Glutamatergic neuron (in vitro differentiated cells): ENCODE measurements around the gene NTRK3. TPM values are rescaled to one million over a fixed set of nuclear protein-coding genes. Genes with fewer than 3 reads are reported as not detected.

Experiments used
- DNase-seq: peaks from one replicate; pipeline ENCODE4 v3.0.0; 2022
- H3K27ac Mint-ChIP-seq: one replicate; pipeline ENCODE4 v1.8.0; 2020; ENCODE audit warnings: mild to moderate bottlenecking, mixed read lengths, inconsistent platforms; ENCODE audit not compliant: unreplicated experiment
- H3K27me3 Mint-ChIP-seq: one replicate; pipeline ENCODE4 v1.8.0; 2020; ENCODE audit warnings: mild to moderate bottlenecking, moderate library complexity, mixed read lengths, inconsistent platforms; ENCODE audit not compliant: unreplicated experiment
- H3K36me3 Mint-ChIP-seq: one replicate; pipeline ENCODE4 v1.8.0; 2020; ENCODE audit warnings: mild to moderate bottlenecking, mixed read lengths, inconsistent platforms; ENCODE audit not compliant: unreplicated experiment
- H3K4me1 Mint-ChIP-seq: one replicate; pipeline ENCODE4 v1.8.0; 2020; ENCODE audit warnings: mild to moderate bottlenecking, low read depth, mixed read lengths, inconsistent platforms; ENCODE audit not compliant: unreplicated experiment
- H3K4me3 Mint-ChIP-seq: one replicate; pipeline ENCODE4 v1.8.0; 2020; ENCODE audit warnings: mild to moderate bottlenecking, mixed read lengths, inconsistent platforms; ENCODE audit not compliant: unreplicated experiment
- H3K9me3 Mint-ChIP-seq: one replicate; pipeline ENCODE4 v1.8.0; 2020; ENCODE audit warnings: mild to moderate bottlenecking, moderate library complexity, mixed read lengths, inconsistent platforms; ENCODE audit not compliant: unreplicated experiment
- long read RNA-seq: library from polyadenylated mRNA; unstranded; transcript quantifications from one replicate; pipeline ENCODE4 v2.0.0, GENCODE V29; 2020; ENCODE audit not compliant: unreplicated experiment
- total RNA-seq: library from RNA; stranded (reverse); fragmentation: NEBNext Ultra II Directional; extraction: Animal tissue kit (Norgen Biotek cat#: 25700); gene quantifications from one replicate; pipeline ENCODE4 v1.2.1, GENCODE V29; 2021; ENCODE audit not compliant: unreplicated experiment
- TF ChIP-seq, protein P1 (sequence below): fragments of 200-600 bp; sonication (generic); IDR thresholded peaks from one replicate; pipeline ENCODE4 v1.5.0; 2021; ENCODE audit not compliant: partially characterized antibody, unreplicated experiment

NTRK3 gene
- total RNA-seq, result 9.5 TPM
- long read RNA-seq, partial matches to known transcripts, result 1 of 1 reads
- long read RNA-seq, other reads (novel, unspliced or antisense), result 0 of 1 reads

DNA sequence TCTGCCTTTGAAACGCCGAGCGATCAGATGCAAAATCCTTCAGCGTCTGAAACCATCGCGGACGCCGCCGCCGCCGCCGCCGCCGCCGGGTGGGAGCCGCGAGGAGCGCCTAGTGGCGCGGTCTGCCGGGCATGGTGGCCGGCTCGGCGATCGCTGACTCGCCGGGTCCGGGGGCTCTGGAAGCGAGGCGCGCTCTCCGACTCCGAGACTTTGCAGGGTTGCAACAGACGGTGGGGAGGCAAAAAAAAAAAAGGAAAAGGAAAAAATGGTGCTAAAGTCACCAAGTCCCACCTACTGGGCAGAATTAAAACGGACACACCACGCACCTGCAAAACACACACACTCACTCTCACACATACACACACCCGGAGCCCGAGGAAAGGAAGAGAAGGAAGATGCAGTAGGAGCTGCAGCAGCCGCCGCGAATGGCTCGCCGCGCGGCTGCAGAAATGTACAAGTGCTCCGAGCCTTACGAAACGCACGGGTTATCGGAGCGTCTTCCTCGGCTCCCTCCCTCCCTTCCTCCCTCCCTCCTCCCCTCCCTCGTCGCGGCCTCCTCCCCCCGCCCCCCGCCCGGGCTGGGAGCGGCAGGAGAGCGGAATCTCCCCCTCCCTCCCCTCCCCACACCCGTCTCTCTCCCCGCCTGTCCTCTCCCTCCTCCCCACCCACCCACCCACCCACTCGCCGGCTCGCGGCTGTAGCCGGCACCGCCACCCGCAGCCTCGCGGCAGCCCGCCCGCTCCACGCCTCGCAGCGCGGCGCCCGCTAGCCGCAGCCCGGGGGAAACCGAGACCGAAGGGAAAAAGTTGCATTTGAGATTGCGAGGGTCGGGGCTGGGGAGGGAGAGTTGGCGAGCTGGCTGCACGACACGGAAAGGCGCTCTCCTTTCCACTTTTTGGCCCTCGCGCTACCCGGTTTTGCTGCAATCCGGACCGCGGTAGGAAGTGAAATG lies at the start of gene NTRK3:
Gene NTRK3 (minus strand): TSS at position 461 of the 952 bp plus-strand sequence. CDS start 586 bp downstream, outside the sequence.
- peaks cover 16% of the 10 kb centered on the region for H3K9me3 Mint-ChIP-seq
- H3K27me3 Mint-ChIP-seq, result peaks cover 24% of the 10 kb centered on the region
- TF ChIP-seq, protein P1, sequence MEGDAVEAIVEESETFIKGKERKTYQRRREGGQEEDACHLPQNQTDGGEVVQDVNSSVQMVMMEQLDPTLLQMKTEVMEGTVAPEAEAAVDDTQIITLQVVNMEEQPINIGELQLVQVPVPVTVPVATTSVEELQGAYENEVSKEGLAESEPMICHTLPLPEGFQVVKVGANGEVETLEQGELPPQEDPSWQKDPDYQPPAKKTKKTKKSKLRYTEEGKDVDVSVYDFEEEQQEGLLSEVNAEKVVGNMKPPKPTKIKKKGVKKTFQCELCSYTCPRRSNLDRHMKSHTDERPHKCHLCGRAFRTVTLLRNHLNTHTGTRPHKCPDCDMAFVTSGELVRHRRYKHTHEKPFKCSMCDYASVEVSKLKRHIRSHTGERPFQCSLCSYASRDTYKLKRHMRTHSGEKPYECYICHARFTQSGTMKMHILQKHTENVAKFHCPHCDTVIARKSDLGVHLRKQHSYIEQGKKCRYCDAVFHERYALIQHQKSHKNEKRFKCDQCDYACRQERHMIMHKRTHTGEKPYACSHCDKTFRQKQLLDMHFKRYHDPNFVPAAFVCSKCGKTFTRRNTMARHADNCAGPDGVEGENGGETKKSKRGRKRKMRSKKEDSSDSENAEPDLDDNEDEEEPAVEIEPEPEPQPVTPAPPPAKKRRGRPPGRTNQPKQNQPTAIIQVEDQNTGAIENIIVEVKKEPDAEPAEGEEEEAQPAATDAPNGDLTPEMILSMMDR, result peak; percentile 17
- H3K27ac Mint-ChIP-seq, result peak within 1 kb of the TSS; percentile 45
- peak; percentile 71 for DNase-seq
- H3K4me1 Mint-ChIP-seq, result peaks cover 2% of the 10 kb centered on the region
- H3K4me3 Mint-ChIP-seq, result peak within 1 kb of the TSS; percentile 97
- no peaks in the 10 kb centered on the region for H3K36me3 Mint-ChIP-seq

DNA sequence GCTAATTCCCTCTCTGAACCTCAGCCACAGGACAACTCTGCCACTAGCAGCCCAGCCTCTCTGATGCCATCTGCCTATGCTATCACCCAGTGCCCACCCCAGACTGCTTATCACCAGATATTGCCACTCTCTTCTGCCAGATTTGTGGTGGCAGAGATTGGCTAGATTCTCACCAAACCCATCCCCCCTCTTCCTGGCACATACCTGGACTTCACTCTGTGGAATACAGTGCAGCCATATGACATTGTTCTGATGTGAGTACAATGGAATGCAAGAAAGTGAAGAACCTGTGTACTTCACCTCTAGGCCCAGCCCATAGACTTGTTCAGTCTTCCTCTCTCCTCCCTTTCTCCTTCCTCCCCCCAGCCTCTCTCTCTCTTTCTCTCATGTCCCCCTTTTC lies 46.9 kb upstream of the NTRK3 start:
- DNase-seq, result no peak
- Mint-ChIP-seq H3K4me1 (peaks cover 27% of the 10 kb centered on the region), H3K27ac (no peak overlapping the region), H3K4me3 (no peak overlapping the region), H3K36me3 (no peaks in the 10 kb centered on the region), H3K27me3 (peaks cover 4% of the 10 kb centered on the region), H3K9me3 (no peaks in the 10 kb centered on the region)
- TF ChIP-seq, protein P1, result no peak

DNA sequence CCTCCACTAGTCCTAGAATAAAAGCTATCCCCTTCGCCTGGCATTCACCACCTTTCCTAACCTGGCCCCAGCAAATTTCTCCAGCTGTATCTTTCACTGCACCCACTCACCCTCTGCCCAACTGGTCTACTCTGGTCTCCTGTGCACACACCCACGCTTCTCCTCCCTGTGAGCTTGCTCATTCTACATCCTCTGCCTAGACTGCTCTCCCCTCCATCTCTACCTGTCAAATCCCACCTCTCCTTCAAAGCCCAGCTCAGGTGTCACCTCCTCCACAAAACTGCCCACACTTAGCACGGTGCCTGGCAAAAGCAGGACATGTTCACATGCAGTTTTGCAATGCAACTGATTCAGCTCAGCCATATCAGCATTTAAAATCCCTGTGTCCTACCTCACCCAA lies 45.8 kb upstream of the NTRK3 start:
- peaks cover 20% of the 10 kb centered on the region for H3K4me1 Mint-ChIP-seq
- H3K27ac Mint-ChIP-seq, result no peak overlapping the region
- peaks cover 4% of the 10 kb centered on the region for H3K27me3 Mint-ChIP-seq
- no peak overlapping the region for H3K4me3 Mint-ChIP-seq
- TF ChIP-seq, protein P1, result no peak
- DNase-seq, result no peak
- H3K36me3 Mint-ChIP-seq, result no peaks in the 10 kb centered on the region
- no peaks in the 10 kb centered on the region for H3K9me3 Mint-ChIP-seq

DNA sequence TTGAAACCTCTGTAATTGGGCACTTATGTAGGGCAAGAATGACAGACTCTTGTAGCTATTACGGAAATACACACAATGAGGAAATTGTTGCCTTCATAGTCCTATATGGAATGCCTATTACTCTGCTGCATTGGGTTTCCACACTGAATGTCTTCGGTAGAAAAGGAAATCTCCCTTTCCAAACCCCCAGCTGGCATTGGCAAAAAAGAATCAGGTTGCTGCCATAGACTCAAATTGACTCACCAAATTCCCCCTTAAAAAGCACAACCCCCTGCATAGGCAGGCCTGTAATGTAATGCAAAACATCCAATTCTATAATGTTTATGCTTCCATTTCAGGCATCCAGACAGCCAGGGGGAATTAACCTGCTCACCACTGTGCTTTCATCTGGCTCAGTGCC lies 44.8 kb upstream of the NTRK3 start:
- peaks cover 15% of the 10 kb centered on the region for H3K4me1 Mint-ChIP-seq
- H3K4me3 Mint-ChIP-seq, result no peak overlapping the region
- H3K27me3 Mint-ChIP-seq, result peaks cover 4% of the 10 kb centered on the region
- H3K9me3 Mint-ChIP-seq, result no peaks in the 10 kb centered on the region
- no peaks in the 10 kb centered on the region for H3K36me3 Mint-ChIP-seq
- TF ChIP-seq, protein P1, result no peak
- no peak overlapping the region for H3K27ac Mint-ChIP-seq
- DNase-seq, result no peak

DNA sequence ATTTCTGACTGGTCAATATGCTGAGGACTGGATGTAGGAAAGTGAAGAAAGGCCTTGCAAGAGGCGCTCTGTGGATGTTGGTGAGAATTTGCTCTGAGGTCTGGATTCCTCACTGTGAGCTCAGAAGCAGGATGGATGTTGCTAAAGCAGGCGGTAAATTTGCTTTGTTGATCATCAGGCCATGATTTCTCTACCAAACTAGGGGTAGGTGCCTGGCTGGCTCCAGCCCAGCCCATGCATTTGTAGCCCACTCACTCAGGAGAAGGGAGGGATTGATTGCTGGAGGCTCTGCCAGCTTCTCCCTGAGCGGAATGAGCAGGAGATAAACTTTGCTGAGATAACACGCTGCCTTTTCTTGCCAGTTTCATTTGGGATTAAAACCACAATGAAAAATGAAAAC lies 44.3 kb upstream of the NTRK3 start:
- Mint-ChIP-seq H3K9me3 (no peaks in the 10 kb centered on the region), H3K27me3 (peaks cover 4% of the 10 kb centered on the region), H3K36me3 (no peaks in the 10 kb centered on the region), H3K4me1 (peaks cover 15% of the 10 kb centered on the region), H3K27ac (no peak overlapping the region), H3K4me3 (no peak overlapping the region)
- TF ChIP-seq, protein P1, result no peak
- no peak for DNase-seq
